NCI-H460 (cell line): ENCODE measurements around the gene LRRC43. TPM values are rescaled to one million over a fixed set of nuclear protein-coding genes. Genes with fewer than 3 reads are reported as not detected.

Source experiments
- small RNA-seq, 2 experiments: library from RNA; depleted of rRNA; stranded (forward); fragments of <200 nt; gene quantifications; one replicate each; pipeline ENCODE3, GENCODE V24; 2014
- total RNA-seq: library from RNA; depleted of rRNA; stranded (reverse); fragments of >200 nt; shearing (Covaris generic); gene quantifications from 2 replicates; pipeline ENCODE4 v1.2.3, GENCODE V29; 2014; rRNA removed

Gene LRRC43
- total RNA-seq, 1 experiment from 2014 or later, result not detected

Small RNA genes lying within 50 kb of the gene (small RNA-seq; reads per million reads assigned to genes)
- 0.54 to 0.70 reads per million in 2 experiments for gene DIABLO

Other genes starting within 250 kb of the LRRC43 start
- 13.1 TPM in 2 replicates for gene BCL7A, start 161.2 kb upstream of the LRRC43 start, total RNA-seq
- 8.3 and 8.5 TPM in 2 replicates for gene MLXIP, start 104.4 kb upstream of the LRRC43 start, total RNA-seq
- gene IL31, start 8.9 kb upstream of the LRRC43 start, total RNA-seq, result not detected in 2 replicates
- 0.35 and 0.40 TPM in 2 replicates for gene B3GNT4, start 20.6 kb downstream of the LRRC43 start, total RNA-seq
- 59.8 and 67.4 TPM in 2 replicates for gene DIABLO, start 42.9 kb downstream of the LRRC43 start, total RNA-seq
- 17.3 and 23.6 TPM in 2 replicates for gene VPS33A, start 83.4 kb downstream of the LRRC43 start, total RNA-seq
- 106 and 120 TPM in 2 replicates for gene CLIP1, start 239.5 kb downstream of the LRRC43 start, total RNA-seq